ENCODE measurements around the gene LAMB2. TPM values are rescaled to one million over a fixed set of nuclear protein-coding genes. Genes with fewer than 3 reads are reported as not detected.

Gene LAMB2
- total and polyA plus RNA-seq, 2 experiments from 2014 or later = 71.3 to 154 TPM

DNA sequence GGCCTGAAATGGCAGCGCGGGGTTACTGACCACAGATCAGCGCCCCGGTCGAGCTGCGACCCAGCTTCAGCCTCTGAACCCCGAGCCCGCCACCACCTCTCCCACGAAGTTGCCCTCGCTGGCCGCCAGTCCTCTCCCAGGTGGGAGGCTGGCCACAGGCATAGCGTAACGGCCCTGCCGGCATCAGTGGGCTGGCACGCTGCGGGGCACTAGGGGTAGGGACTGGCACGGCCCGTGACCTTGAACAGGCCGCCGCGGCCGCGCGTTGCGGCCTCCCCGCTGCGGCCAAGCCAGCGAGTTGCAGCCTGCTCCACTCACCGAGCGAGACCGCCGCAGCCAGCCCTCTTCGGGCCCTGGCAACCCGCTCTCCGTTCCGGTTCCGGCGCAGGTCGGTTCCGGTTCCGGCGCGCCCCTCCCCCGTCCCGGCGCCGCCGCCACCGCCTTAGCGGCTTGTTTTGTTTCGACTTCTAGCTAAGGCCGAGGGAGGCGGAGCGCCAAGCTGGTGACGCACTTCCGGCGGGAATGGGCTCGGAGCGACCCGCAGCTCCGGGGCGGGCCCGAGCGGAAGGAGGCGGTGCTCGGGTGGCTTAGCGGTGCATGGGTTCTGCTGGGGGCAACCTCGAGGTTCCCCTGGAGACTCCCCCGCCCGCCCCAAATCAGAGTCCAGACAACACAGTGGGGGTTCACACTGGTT is 12.3 kb downstream of the LAMB2 start, which contains the start of gene USP19:
Gene USP19, minus strand, starts transcription at position 386 of the 694 bp plus-strand sequence. CDS start 1,678 bp downstream, outside the sequence.
- H3K36me3 Mint-ChIP-seq (ENCODE audit: low read depth) = peaks cover 35% of the 10 kb centered on the region
- peak within 1 kb of the TSS; percentile 87 for H3K4me3 Mint-ChIP-seq

More for the DNA sequence above, 12.3 kb downstream of the LAMB2 start, which contains the start of gene USP19:
- H3K79me2 ChIP-seq (replicated peaks; ENCODE audit: insufficient read depth) = peaks cover 10% of the 10 kb centered on the region
- peak within 1 kb of the TSS; percentile 96 for H3K4me2 ChIP-seq
- peaks cover 4% of the 10 kb centered on the region; the same call in 1 of the 2 replicates for H3K4me1 ChIP-seq (ENCODE audit: insufficient read depth)
- H3K36me3 ChIP-seq (ENCODE audit: insufficient read depth) = peaks cover 6% of the 10 kb centered on the region
- H3K4me1 Mint-ChIP-seq = peaks cover 4% of the 10 kb centered on the region; the same call in 2 of the 3 replicates
- H3K27me3 ChIP-seq (ENCODE audit: insufficient read depth) = no peaks in the 10 kb centered on the region
- H4K20me1 ChIP-seq (replicated peaks; ENCODE audit: insufficient read depth) = no peaks in the 10 kb centered on the region
- peak within 1 kb of the TSS; percentile 84; the same call in 1 of the 2 replicates for H2AFZ ChIP-seq
- peak within 1 kb of the TSS; percentile 94 for H3K4me3 ChIP-seq
- H3K27ac ChIP-seq (ENCODE audit: low read depth) = peak within 1 kb of the TSS; percentile 98
- H3K27ac Mint-ChIP-seq = peak within 1 kb of the TSS; percentile 83
- DNase-seq (ENCODE audit: low spot score) (peak; percentile 97), ATAC-seq (peak; percentile 97)
- peaks cover 21% of the 10 kb centered on the region for H3F3A ChIP-seq (replicated peaks; ENCODE audit: low read depth)
- no peaks in the 10 kb centered on the region; the same call in 2 of the 3 replicates for H3K9me3 Mint-ChIP-seq
- H3K27me3 Mint-ChIP-seq (ENCODE audit: insufficient read depth, low read depth, poor library complexity) = peaks cover 7% of the 10 kb centered on the region
- TF ChIP-seq CREB1 (CRISPR knock-in tag; IDR thresholded peaks at IDR 0.05; ENCODE audit: low read depth) (peak; percentile 89), ZNF462 (CRISPR knock-in tag; IDR thresholded peaks at IDR 0.05) (no peak), ZNF331 (CRISPR knock-in tag; IDR thresholded peaks at IDR 0.05; ENCODE audit: low read depth) (no peak), NANOG (IDR thresholded peaks at IDR 0.05; ENCODE audit: borderline replicate concordance) (no peak), EZH2phosphoT487 (IDR thresholded peaks at IDR 0.05; ENCODE audit: unreplicated experiment) (no peak), JUNB (IDR thresholded peaks at IDR 0.05; ENCODE audit: unreplicated experiment) (no peak), ZNF114 (CRISPR knock-in tag; IDR thresholded peaks at IDR 0.05) (no peak), EZH2 (IDR thresholded peaks at IDR 0.05; ENCODE audit: low read depth, unreplicated experiment) (no peak), STAT1 (IDR thresholded peaks at IDR 0.05; ENCODE audit: unreplicated experiment) (no peak), POLR2AphosphoS5 (IDR thresholded peaks at IDR 0.05; ENCODE audit: low read depth) (peak; percentile 80)
- TF ChIP-seq, protein P1, sequence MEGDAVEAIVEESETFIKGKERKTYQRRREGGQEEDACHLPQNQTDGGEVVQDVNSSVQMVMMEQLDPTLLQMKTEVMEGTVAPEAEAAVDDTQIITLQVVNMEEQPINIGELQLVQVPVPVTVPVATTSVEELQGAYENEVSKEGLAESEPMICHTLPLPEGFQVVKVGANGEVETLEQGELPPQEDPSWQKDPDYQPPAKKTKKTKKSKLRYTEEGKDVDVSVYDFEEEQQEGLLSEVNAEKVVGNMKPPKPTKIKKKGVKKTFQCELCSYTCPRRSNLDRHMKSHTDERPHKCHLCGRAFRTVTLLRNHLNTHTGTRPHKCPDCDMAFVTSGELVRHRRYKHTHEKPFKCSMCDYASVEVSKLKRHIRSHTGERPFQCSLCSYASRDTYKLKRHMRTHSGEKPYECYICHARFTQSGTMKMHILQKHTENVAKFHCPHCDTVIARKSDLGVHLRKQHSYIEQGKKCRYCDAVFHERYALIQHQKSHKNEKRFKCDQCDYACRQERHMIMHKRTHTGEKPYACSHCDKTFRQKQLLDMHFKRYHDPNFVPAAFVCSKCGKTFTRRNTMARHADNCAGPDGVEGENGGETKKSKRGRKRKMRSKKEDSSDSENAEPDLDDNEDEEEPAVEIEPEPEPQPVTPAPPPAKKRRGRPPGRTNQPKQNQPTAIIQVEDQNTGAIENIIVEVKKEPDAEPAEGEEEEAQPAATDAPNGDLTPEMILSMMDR (conservative IDR thresholded peaks at IDR 0.05; ENCODE audit: low read depth in 2 of 2) = no peak
- TF ChIP-seq, protein P2, sequence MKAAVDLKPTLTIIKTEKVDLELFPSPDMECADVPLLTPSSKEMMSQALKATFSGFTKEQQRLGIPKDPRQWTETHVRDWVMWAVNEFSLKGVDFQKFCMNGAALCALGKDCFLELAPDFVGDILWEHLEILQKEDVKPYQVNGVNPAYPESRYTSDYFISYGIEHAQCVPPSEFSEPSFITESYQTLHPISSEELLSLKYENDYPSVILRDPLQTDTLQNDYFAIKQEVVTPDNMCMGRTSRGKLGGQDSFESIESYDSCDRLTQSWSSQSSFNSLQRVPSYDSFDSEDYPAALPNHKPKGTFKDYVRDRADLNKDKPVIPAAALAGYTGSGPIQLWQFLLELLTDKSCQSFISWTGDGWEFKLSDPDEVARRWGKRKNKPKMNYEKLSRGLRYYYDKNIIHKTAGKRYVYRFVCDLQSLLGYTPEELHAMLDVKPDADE (IDR thresholded peaks at IDR 0.05) = peak; percentile 64
- TF ChIP-seq, protein P3, sequence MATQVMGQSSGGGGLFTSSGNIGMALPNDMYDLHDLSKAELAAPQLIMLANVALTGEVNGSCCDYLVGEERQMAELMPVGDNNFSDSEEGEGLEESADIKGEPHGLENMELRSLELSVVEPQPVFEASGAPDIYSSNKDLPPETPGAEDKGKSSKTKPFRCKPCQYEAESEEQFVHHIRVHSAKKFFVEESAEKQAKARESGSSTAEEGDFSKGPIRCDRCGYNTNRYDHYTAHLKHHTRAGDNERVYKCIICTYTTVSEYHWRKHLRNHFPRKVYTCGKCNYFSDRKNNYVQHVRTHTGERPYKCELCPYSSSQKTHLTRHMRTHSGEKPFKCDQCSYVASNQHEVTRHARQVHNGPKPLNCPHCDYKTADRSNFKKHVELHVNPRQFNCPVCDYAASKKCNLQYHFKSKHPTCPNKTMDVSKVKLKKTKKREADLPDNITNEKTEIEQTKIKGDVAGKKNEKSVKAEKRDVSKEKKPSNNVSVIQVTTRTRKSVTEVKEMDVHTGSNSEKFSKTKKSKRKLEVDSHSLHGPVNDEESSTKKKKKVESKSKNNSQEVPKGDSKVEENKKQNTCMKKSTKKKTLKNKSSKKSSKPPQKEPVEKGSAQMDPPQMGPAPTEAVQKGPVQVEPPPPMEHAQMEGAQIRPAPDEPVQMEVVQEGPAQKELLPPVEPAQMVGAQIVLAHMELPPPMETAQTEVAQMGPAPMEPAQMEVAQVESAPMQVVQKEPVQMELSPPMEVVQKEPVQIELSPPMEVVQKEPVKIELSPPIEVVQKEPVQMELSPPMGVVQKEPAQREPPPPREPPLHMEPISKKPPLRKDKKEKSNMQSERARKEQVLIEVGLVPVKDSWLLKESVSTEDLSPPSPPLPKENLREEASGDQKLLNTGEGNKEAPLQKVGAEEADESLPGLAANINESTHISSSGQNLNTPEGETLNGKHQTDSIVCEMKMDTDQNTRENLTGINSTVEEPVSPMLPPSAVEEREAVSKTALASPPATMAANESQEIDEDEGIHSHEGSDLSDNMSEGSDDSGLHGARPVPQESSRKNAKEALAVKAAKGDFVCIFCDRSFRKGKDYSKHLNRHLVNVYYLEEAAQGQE (IDR thresholded peaks at IDR 0.05; ENCODE audit: unreplicated experiment) = no peak
- H3K9me2 ChIP-seq (ENCODE audit: insufficient read depth) = no peaks in the 10 kb centered on the region
